Rectal smooth muscle tissue (tissue), 1 donor: ENCODE results near the gene SCG3.

ENCODE experiments used
- H3K27ac ChIP-seq: one replicate; pipeline ENCODE4 v1.7.0; 2013; ENCODE audit warnings: low read depth, low read length, inconsistent platforms
- H3K27me3 ChIP-seq: one replicate; pipeline ENCODE4 v1.7.0; 2013; ENCODE audit warnings: low read length; ENCODE audit not compliant: control insufficient read depth, insufficient read depth
- H3K36me3 ChIP-seq: one replicate; pipeline ENCODE4 v1.7.0; 2013; ENCODE audit warnings: low read length; ENCODE audit not compliant: control insufficient read depth, insufficient read depth
- H3K4me1 ChIP-seq: one replicate; pipeline ENCODE4 v1.7.0; 2013; ENCODE audit warnings: low read length; ENCODE audit not compliant: control insufficient read depth, insufficient read depth
- H3K4me3 ChIP-seq: one replicate; pipeline ENCODE4 v1.7.0; 2013; ENCODE audit warnings: low read length
- H3K9ac ChIP-seq: one replicate; pipeline ENCODE4 v1.7.0; 2013; ENCODE audit warnings: low read length

Gene SCG3

DNA sequence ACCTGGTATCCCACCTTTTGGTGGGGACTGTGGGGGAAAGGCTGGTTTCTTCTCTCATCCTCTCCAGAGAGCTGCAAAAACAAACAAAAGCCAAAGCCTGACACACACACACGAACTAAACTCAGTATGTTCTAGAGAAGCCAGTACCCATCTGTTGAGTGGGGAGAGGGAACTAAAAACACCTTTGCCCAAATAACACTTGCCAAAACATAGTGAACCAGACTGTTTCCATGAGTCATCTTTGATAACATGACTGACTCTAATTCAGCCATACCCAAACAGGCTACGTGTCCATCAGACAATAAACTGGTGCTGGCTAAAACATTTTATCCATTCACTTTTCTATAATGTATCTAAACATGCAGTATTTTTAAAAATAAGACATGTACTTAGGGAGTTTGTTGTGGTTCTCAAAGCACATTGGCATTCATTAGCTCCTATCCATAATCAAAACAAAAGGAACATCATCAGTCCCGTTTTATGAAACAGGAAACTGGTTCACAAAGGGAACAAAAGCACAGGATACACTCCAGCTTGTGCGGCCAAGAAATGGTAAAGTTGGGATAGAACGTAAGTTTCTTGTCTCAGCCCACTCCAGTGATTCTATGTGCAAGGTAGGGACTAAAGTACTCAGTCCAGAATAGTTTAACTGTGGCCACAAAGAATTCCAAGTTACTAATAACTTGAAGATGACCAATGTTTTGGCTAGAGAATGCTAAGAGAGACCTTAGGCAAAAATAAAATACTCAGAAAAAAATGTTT is 40.1 kb downstream of the SCG3 start:
- no peak overlapping the region for H3K4me3 ChIP-seq
- no peaks in the 10 kb centered on the region for H3K36me3 ChIP-seq
- peaks cover 14% of the 10 kb centered on the region for H3K4me1 ChIP-seq
- no peaks in the 10 kb centered on the region for H3K27me3 ChIP-seq
- H3K9ac ChIP-seq, result no peak overlapping the region
- no peak overlapping the region for H3K27ac ChIP-seq

DNA sequence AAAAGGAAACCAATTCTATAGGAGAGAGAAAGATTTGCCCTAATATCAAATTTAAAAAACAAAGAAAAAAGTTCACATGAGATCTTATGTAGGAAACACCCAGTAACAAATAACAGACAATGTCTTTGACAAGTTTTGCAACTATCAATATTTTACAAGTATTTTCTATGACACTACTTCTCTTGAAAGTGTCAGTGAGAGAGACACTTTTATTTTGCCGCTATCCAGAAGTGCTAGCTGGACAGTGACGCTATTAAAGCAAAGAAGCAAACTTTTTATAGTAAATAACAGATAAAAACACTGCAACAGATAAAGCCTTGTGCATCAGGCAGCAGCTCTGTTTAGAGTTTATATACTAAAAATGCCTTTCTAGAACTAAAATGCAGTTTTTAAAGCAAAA is 42.9 kb downstream of the SCG3 start:
- Histone ChIP-seq H3K4me3 (no peak overlapping the region), H3K27me3 (no peaks in the 10 kb centered on the region), H3K36me3 (no peaks in the 10 kb centered on the region), H3K9ac (no peak overlapping the region), H3K27ac (no peak overlapping the region), H3K4me1 (peaks cover 27% of the 10 kb centered on the region)

DNA sequence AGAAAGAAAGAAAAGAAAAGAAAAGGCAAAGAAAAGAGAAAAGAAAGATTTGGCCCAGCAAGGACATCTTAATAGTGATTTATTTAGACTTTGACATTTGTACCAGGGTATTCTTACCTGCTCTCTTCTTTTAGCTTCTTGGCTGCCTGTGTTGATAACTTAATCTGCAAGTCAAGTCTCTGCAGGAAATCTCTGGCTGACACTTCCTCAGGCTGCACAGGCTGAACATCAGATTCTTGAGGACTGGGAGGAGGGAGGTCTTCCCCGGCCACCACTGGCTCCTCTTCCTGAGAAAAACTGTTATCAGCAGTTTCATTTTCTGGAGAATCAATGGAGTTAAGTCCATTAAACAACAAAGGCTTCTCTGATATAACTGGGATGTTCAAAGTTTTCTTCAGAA is 43.4 kb downstream of the SCG3 start:
- peaks cover 27% of the 10 kb centered on the region for H3K4me1 ChIP-seq
- H3K9ac ChIP-seq, result no peak overlapping the region
- H3K36me3 ChIP-seq, result no peaks in the 10 kb centered on the region
- H3K27ac ChIP-seq, result no peak overlapping the region
- H3K4me3 ChIP-seq, result no peak overlapping the region
- no peaks in the 10 kb centered on the region for H3K27me3 ChIP-seq

DNA sequence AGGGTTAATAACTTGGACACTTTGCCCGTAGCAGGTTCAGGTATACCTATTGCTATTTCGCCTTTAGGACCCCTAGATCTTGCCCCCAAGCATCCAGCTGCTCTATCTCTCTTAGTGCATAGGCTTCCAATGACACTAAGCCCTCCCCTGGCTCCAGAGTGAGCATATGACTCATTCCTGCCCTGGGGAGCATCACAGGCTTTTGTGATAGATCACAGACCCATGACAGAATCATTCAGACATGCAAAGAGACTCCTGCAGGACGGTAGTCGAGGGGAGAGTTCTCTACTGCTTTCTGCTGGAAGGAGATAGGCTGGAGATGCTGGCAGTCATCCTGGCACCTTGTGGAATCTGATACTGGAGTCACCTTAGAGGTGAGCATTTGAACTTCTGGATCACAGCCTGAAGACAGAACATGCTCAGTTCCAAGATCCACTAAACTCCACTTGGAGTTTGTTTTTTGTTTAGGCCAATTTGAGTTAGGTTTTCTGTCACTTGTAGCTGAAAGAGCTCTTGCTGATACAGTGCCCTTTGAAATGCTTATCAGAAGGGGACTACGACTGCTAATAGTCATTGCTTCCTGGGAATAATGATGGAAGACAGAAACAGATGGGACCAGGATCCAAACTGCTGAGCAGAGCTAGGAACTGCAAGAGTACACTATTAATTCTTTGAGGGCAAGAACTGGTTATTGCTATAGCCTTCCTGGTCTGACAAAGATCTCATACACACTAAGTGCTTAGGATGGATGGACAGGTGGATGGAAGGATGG is 45.2 kb downstream of the SCG3 start:
- no peak overlapping the region for H3K4me3 ChIP-seq
- H3K27ac ChIP-seq, result peak overlapping the region; percentile 44
- H3K4me1 ChIP-seq, result peaks cover 34% of the 10 kb centered on the region
- H3K27me3 ChIP-seq, result no peaks in the 10 kb centered on the region
- no peaks in the 10 kb centered on the region for H3K36me3 ChIP-seq
- no peak overlapping the region for H3K9ac ChIP-seq

DNA sequence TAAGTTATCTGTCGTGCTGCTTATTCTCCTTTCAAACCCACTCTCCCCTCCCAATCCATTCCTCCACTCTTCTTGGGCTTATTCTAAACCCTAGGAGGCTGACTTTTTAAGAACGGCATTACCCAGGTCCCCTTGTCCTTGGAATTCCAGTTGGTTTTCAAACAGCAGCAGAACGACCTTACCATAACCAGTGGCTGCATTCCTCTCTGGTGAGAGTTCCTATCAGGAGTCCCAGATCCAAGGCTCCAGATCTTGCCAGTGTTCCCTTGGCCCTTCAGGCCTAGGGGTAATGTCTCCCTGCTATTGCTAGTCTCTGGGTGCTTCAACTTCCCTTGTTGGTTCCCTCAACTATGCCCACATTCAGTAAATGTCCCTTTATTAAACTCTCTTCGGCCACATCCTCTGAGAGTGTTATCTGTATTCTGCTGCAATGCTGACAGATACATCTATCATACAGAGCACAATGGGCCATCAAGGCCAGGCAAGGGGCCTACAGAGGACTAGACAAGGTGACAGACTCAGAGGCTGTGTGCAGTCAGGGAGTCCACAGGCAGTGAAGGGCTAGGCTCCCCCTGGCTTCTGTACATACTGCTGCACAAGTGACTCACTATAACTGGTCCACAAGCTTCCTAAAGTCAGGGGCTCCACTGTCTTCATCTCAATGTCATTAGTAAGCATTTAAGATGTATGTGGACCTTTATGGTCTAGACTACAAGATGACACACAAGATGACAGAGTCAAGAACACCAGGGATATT is 46.0 kb downstream of the SCG3 start:
- Histone ChIP-seq H3K27ac (peak overlapping the region; percentile 44), H3K4me1 (peaks cover 42% of the 10 kb centered on the region), H3K36me3 (no peaks in the 10 kb centered on the region), H3K27me3 (no peaks in the 10 kb centered on the region), H3K4me3 (no peak overlapping the region), H3K9ac (no peak overlapping the region)

DNA sequence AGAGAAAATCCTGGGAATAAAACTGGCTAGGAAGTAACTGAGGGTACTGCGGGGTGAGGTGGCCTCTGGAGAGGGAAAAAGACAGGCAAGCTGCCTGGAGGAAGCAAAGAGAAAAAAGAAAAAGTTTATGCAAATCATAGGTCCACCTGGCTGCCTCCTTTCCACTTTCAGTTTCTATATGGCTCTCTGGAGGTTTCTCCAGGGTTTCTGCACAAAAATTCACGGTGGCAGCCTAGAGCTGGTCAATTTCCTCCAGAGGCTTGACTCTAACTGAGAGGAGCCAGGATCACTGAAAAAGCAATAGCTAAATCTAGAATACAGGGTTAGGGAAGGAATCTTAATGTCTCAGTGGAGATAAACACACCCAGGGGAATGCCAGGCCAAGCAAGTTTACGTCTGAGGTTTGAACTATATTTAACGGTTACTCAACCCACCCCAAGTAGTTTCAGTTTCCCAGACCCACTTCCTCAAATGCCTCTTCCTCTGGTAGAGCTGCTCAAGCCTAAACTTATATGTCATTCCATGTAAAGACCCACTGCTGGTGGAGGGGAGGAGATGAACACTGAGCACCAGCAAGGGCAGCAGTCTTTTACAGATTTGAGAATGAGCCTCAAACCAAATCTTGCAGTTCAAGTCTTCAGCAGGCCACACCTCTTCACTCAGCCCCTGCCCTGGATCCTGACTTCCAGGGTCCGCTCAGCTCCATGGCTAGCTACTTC is 50.4 kb downstream of the SCG3 start:
- Histone ChIP-seq H3K27ac (peak overlapping the region; percentile 83), H3K9ac (peak overlapping the region; percentile 36), H3K4me3 (peak overlapping the region; percentile 29), H3K36me3 (no peaks in the 10 kb centered on the region), H3K27me3 (no peaks in the 10 kb centered on the region), H3K4me1 (peaks cover 28% of the 10 kb centered on the region)

DNA sequence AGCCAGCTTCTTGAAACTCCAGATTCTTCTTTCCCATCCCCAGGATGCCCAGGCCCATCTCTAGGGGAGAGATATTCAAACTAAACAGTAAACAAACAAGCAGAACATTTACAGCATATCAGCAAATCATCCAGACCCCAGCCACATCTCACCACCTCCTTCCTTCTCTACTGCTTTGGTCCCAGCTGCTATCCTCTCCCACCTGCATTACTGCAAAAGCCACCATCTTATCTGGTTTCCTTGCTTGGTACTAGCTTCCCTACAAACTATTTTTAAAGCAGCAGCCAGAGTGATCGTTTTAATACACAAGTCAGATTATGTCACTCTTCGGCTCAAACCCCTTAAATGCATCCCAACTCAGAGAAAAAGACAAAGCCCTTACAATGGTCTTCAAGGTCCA is 51.3 kb downstream of the SCG3 start:
- Histone ChIP-seq H3K4me3 (no peak overlapping the region), H3K27me3 (no peaks in the 10 kb centered on the region), H3K36me3 (no peaks in the 10 kb centered on the region), H3K4me1 (peaks cover 20% of the 10 kb centered on the region), H3K27ac (peak overlapping the region; percentile 4), H3K9ac (no peak overlapping the region)

DNA sequence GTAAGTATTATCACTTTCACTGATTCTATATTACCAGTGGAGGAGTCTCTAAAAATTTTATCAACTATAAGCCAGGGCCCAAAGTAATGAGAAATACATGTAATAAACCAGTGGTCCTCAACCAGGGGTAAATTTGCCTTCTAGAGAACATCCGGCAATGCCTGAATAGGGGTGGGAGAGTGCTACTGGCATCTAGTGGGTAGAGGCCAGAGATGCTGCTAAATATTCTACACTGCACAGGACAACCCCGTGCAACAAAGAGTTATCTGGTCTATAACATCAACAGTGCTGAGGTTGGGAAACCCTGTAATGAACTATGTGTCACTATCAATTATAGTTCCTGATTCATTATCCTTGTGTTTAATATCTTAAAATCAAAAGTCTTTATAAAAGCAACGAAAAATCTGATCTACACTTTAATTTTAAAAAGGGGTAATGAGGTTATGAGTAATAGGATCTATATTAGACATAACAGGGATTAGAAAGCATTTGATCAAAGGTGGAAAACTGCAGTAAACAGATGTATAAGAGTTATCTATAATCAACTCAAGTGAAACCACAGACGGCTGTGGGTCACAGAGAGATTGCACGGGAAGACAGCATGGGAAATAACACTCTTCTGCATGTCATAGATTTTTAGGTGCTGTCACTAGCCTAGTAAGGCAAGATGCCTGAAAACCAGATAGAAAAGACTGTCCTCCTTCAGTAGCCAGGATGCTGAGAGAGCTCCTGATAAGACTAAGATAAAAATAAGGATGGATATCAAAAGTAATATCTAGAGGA is 54.1 kb downstream of the SCG3 start:
- Histone ChIP-seq H3K4me3 (no peak overlapping the region), H3K36me3 (no peaks in the 10 kb centered on the region), H3K9ac (no peak overlapping the region), H3K27me3 (no peaks in the 10 kb centered on the region), H3K4me1 (peaks cover 26% of the 10 kb centered on the region), H3K27ac (no peak overlapping the region)

DNA sequence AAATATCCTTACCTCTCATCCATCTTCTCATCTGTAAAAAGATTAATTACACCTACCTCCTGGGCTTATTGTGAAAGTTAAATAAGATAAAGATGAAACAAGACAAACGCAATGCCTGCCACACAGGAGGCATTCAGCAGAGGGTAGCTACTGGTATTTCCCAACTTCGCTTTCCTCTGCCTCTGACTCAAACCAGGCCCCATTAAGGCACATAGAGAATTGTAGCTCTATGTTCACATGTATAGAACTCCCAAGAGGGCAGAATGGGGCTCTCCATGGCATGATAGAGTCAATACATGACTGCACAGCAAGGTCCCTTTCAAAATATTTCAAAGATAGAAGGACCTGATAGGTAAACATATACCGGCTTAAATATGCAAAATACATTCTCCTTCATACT is 54.8 kb downstream of the SCG3 start:
- no peaks in the 10 kb centered on the region for H3K27me3 ChIP-seq
- H3K27ac ChIP-seq, result no peak overlapping the region
- no peaks in the 10 kb centered on the region for H3K36me3 ChIP-seq
- H3K4me1 ChIP-seq, result peaks cover 22% of the 10 kb centered on the region
- peak overlapping the region; percentile 71 for H3K4me3 ChIP-seq
- no peak overlapping the region for H3K9ac ChIP-seq

DNA sequence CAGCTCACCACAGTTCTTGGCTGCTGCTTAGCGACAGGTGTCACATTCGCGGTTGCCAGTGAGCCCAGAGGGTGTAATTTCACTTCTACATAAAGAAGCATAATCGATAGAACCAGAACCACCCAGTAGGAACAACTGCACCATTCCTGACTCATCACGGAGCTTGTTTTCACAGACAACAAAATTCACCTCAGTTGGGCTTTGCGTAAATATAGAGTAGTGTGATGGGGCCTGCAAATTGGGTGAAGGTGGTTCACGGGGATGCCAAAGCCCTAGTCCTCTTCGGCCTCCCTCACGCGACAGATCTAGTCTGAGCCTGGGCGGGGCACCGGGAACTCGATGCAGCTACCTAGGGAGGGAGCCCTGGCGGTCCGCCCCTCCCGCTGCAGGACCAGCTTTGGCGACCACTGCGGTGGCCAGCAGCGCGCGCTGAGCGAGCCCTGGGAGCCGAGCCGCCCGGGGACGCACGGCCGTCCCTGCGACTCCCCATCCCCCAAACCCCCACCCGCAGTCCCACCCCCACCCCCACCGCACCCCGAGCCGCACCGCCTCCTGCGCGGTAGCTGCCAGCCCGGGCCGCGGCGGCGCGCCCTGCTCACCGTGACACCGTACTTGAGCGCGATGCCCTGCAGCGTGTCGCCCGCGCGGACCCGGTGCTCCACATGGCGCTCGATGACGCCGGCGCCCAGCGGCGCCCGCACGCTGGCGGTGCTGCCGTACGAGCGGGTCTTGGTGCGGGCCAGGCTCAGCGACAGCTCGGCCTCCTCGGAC is 55.6 kb downstream of the SCG3 start:
- Histone ChIP-seq H3K27me3 (no peaks in the 10 kb centered on the region), H3K4me3 (peak overlapping the region; percentile 71), H3K27ac (peak overlapping the region; percentile 79), H3K4me1 (peaks cover 15% of the 10 kb centered on the region), H3K36me3 (no peaks in the 10 kb centered on the region), H3K9ac (peak overlapping the region; percentile 25)
